Midbrain (tissue), 1 donor: Measurements from ENCODE around the gene XIRP1.
"Not testable (repeated sequence)": the region's sequence is repeated elsewhere in the genome, so short reads cannot be mapped to it uniquely, and the experiment has no call there.

Source experiments
- DNase-seq: peaks from one replicate; lab custom pipeline; 2025; lab: John Stamatoyannopoulos, UW

The XIRP1 gene

DNA sequence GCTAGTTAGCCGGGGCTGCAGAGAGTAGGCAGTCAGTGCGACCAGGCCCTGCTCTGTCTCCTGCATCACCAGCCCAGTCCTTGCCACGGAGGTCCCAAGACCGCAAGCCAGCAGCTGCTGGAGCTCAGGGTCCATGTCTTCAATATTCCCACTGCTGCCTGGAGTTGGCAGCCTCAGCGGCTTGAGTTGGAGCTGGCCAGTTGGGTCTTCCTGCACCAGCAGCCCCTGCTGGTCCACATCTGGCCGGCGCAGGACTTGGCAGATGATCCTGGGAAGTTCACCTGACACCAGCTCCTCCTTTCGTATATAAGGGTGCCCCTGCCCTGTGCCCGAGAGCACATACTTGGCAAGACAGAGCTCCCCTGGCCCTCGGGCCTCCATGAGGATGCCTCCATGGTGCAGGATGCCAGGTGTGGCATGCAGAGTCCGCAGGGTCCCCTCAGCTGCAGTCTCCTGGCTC, 5.7 kb downstream of the XIRP1 start:
- DNase-seq = no peak

- DNase-seq = no peak
Measured at GRCh38 chr3:39185959-39186691, 6.3 kb downstream of the XIRP1 start.

GRCh38 chr3:39185326-39185958, 7.0 kb downstream of the XIRP1 start:
- no peak for DNase-seq

DNA sequence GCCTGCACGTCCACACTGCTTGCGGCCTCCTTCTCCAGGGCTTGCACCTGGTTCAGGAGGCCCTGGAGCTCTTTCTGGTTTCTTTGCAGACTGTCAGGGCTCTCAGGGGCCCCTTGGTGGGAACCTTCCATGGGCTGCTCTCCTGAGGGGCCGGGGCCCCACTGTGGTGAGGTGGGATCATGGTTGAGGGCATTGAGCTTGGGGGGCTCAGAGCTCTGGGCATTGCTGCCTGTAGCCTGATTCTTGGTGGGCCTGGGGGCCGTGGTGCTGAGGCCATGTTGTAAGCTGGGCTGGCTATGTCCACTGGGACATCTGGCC, 7.5 kb downstream of the XIRP1 start:
- no peak for DNase-seq

GRCh38 chr3:39184081-39184967, 8.1 kb downstream of the XIRP1 start:
- DNase-seq = no peak

- DNase-seq = peak; percentile 37
Measured at GRCh38 chr3:39183211-39184080, 8.9 kb downstream of the XIRP1 start.

- DNase-seq = no peak
Measured at GRCh38 chr3:39181408-39182335, 10.7 kb downstream of the XIRP1 start.

GRCh38 chr3:39180546-39181346, 11.6 kb downstream of the XIRP1 start:
- peak; percentile 72 for DNase-seq

- DNase-seq = no peak
Measured at GRCh38 chr3:39180183-39180545, 12.2 kb downstream of the XIRP1 start.

- DNase-seq = no peak
Measured at GRCh38 chr3:39178553-39178952, 13.8 kb downstream of the XIRP1 start.

DNA sequence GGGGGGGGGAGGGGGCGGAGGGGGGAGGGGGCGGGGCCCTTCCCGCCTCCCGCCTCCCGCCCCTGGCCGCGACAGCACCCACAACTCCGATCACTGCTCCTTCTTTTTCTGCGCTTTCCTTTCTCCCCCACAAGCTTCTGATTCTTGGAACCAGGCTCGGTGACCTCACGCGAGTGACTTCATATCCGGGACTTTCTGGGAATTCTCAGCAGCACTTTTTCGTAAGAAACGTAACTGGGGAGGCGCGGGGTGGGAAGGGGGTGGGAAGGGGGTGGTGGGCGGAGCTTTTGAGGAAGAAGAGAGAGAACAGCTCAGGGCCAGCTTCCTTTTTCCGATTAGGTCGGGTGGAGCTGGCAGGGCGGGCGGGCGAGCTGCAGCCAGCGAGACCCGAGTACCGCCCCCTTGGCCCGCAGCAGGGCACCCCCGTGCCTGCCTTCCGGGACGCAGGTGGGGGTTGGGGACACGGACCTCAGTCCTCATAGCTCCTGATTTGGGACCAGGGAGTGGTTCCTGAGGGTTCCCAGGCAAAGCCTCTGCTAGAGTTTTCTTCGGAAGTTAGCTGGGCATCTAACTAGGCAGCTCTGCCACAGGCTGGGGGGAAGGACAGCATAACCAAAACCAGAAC, 14.6 kb downstream of the XIRP1 start:
- DNase-seq = peak; percentile 75

GRCh38 chr3:39176025-39176714, 16.2 kb downstream of the XIRP1 start:
- DNase-seq = no peak

- DNase-seq = no peak
Measured at GRCh38 chr3:39173318-39174125, 18.9 kb downstream of the XIRP1 start.

DNA sequence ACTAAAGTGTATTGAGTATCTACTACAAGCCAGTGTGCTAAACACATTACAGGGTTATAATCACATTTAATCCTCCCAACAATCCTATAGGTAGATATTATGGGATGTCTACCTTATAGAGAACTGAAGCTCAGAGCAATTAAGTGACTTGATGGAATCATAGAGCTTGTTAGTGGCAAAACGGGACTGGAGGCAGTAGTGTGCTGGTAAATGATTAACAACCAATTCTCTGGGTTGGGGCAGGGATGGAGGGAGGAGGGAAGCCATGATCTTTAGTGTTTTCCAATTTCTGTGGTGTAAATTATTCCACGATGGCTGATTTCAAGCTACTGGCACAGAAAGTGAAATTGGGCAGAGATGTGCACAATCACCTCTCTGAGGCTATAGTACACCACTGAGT, 20.5 kb downstream of the XIRP1 start:
- no peak for DNase-seq

GRCh38 chr3:39170877-39171276, 21.5 kb downstream of the XIRP1 start:
- DNase-seq = not testable (repeated sequence)

DNA sequence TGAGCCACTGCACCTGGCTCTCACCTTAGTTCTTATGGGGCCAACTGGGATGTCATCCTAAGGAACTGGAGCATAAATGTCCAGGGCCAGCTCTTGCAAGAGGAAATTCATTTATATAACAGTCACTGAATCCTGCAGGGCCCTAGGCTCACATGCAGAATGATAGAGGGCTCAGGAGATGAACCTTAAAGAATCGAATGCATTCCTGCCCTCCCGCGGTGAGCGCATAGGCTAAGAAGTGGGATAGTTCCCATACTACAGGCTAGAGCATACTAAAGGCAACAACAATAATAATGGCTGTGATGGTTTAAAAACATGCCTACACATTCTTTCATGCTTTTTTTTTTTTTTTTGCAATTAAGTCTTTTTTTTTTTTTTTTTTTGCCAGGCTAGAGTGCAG, 21.9 kb downstream of the XIRP1 start:
- no peak for DNase-seq

GRCh38 chr3:39169712-39170111, 22.7 kb downstream of the XIRP1 start:
- DNase-seq = no peak
